Subcutaneous adipose tissue (tissue), 4 donors: ENCODE measurements around the gene TMCC1. TPM values are rescaled to one million over a fixed set of nuclear protein-coding genes. Genes with fewer than 3 reads are reported as not detected.

Experiments
- CTCF ChIP-seq: fragments of 450-650 bp; IDR thresholded peaks from one replicate; pipeline ENCODE4 v1.5.1; 2016; ENCODE audit warnings: low read depth, mild to moderate bottlenecking, control low read depth, antibody characterized with exemption, moderate library complexity
- total RNA-seq, 4 donors: library from RNA; depleted of rRNA; stranded (reverse); fragments of >200 nt; gene quantifications; one replicate each; pipeline ENCODE4 v1.1.0, GENCODE V29; 2016

Gene TMCC1
- total RNA-seq, 4 donors from 2014 or later, result 24.0 to 31.5 (median 28.4) TPM

- TF ChIP-seq CTCF, result no peak
Measured at GRCh38 chr3:129699612-129700011, 193.9 kb downstream of the TMCC1 start.

GRCh38 chr3:129699199-129699598 lies 194.3 kb downstream of the TMCC1 start:
- TF ChIP-seq CTCF, result no peak

GRCh38 chr3:129697229-129697969 lies 196.1 kb downstream of the TMCC1 start:
- no peak for TF ChIP-seq CTCF

- no peak for TF ChIP-seq CTCF
Measured at GRCh38 chr3:129695230-129695629, 198.3 kb downstream of the TMCC1 start.

GRCh38 chr3:129694228-129694627 lies 199.3 kb downstream of the TMCC1 start:
- no peak for TF ChIP-seq CTCF

- TF ChIP-seq CTCF, result no peak
Measured at GRCh38 chr3:129692743-129693142, 200.8 kb downstream of the TMCC1 start.

GRCh38 chr3:129690963-129691362 lies 202.5 kb downstream of the TMCC1 start:
- TF ChIP-seq CTCF, result no peak
